Measurements from ENCODE around the gene MTMR6.

Gene MTMR6

DNA sequence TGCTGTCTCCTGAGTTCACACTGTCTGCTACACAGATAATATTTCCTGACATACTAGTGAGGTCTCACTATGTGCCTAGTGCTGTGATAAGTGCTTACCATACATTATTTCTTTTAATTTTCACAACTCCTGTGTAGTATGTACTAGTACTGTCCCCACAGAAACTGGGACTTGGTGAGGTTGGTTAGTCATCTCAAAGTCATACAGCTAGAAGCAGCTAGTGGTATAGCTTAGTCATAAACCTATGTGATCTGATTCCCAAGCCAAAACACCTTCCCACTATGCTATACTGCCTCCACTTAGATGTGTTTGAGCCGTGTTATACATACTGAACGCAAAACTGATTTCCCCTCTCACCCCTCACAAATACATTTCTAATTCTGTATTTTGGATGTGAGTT lies 10.5 kb downstream of the MTMR6 start:
- DNase-seq (ENCODE audit: low spot score), result peak; percentile 13

- DNase-seq (ENCODE audit: low spot score), result no peak
Observed at GRCh38 chr13:25268561-25268960, 18.7 kb downstream of the MTMR6 start.

- DNase-seq (ENCODE audit: low spot score), result no peak
Observed at GRCh38 chr13:25267715-25268114, 19.6 kb downstream of the MTMR6 start.

DNA sequence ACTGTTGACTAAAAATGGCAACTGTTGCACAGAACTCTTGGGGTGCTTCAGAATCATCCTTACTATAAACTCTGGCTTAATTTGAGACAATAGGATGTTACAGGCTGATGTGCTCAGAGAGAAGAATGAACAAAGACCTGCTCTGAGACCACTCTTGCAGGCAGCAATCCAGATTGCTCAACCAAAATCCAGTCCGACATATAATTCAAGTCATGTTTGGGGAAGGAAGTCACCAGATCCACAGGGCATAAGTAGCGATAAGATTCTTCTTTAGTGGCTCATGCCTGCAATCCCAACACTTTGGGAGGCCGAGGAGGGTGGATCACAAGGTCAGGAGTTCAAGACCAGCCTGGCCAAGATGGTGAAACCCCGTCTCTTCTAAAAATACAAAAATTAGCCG lies 20.6 kb downstream of the MTMR6 start:
- DNase-seq (ENCODE audit: low spot score), result no peak

DNA sequence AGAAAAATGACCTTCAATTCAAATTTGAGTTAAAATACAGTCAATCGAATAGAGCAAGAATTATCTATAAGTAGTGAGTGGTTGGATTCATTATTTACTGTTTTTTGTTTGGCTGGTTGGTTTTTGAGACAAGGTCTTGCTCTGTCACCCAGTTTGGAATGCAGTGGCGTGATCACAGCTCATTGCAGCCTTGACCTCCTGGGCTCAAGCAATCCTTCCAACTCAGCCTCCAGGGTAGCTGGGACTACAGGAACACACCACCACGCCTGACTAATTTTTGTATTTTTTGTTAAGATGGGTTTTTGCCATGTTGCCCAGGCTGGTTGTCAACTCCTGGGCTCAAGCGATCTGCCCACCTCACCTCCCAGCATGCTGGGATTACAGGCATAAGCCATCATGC lies 25.0 kb downstream of the MTMR6 start:
- DNase-seq (ENCODE audit: low spot score), result no peak

DNA sequence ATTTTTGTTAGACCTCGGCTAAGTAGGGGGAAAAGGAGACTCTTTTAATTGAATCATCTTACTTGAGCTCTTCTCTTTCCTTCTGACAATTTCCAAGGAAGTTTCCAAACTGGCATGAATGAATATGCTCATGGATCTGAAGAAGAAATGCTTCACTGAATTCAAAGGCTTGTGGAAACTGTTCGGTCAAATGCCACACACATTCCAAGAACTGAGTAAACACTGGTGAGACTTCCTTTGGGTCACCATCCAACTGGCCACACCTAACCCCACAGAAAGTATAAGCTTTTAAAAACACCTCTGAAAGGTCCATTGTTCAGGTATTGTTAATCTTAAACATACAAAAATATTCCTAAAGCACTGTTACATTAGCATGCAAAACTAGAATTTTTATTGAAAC lies 33.6 kb downstream of the MTMR6 start:
- no peak for DNase-seq (ENCODE audit: low spot score)

- no peak for DNase-seq (ENCODE audit: low spot score)
Observed at GRCh38 chr13:25252752-25253151, 34.5 kb downstream of the MTMR6 start.

GRCh38 chr13:25252225-25252624 lies 35.1 kb downstream of the MTMR6 start:
- no peak for DNase-seq (ENCODE audit: low spot score)

GRCh38 chr13:25249001-25249543 lies 38.2 kb downstream of the MTMR6 start:
- no peak for DNase-seq (ENCODE audit: low spot score)

DNA sequence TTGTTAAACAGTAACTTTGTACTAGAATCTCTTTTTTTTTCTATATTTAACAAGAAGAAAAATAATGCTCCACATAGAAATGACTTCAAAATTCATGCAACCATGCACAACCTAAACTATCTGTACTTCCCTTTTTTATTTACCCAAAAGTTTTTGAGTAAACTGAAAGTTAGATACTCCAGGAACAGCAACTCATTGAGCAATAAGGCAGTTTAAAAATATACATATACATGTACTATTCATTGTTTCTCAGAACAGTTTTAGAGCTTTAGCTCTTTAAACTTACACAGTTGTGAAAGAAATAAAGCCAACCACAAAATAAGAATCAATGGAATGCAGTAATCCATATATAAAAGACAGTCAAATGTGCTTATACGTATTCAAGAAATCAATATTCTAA lies 39.2 kb downstream of the MTMR6 start:
- no peak for DNase-seq (ENCODE audit: low spot score)

DNA sequence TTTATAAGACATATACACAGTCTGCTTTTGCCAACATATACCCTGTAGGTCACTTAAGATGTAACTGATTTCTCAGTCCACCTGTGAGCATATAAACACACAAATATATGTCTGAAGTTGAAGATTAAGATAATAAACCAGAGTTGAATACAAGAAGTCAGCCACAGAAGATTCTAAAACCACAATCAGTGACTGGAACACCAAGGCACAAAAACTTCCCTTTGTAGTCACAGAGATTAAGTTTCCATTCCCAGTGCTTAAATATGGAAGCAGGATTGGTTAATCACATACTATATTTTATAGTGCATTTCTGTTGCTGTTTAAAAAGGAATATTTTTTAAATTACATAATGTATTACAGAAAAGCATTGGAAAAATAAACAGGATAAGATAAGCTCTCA lies 39.9 kb downstream of the MTMR6 start:
- DNase-seq (ENCODE audit: low spot score), result no peak

DNA sequence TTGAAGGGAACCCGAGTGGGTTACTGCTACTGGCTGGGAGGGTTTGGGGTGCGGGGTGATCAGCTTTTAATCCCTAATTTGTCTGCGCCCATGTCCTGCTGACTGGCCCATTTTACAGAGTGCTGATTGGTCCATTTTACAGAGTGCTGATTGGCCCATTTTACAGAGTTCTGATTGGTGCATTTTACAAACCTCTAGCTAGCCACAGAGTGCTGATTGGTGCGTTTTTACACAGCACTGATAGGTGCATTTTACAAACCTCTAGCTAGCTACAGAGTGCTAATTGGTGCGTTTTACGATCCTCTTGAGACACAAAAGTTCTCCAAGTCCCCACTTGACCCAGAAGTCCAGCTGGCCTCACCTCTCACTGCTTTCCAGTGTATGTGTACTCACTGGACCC lies 43.2 kb downstream of the MTMR6 start:
- no peak for DNase-seq (ENCODE audit: low spot score)

DNA sequence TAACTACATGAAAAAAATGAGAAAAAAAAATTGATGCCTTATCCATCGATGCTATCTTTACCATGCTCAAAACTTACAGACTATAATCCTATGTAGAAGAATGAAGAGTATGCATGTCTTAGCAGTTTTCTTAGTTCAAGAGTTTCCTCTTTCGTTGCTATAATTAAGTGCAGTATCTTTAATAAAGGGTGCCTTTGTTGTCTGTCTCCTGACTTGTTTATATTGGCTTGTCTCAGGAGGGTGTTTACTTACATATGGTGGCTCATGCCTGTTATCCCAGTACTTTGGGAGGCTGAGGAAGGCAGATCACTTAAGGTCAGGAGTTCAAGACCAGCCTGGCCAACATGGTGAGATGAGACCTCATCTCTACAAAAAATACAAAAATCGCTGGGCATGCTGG lies 44.3 kb downstream of the MTMR6 start:
- no peak for DNase-seq (ENCODE audit: low spot score)

DNA sequence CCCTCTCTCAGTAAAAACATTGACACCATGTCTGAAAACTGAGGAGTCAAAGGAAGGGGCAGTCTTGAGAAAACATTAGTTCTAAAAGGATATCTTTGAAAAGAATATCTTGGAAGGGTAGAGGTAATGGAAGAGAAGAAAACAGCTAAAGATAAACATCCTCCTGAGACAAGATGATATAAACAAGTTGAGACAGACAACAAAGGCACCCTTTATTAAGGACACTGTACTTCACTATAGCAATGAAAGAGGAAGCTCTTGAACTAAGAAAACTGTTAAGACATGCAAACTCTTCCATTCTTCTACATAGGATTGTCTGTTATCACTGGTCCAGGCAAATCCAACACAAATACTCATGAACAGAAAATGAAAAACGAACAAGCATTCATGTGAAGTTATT lies 46.3 kb downstream of the MTMR6 start:
- no peak for DNase-seq (ENCODE audit: low spot score)

DNA sequence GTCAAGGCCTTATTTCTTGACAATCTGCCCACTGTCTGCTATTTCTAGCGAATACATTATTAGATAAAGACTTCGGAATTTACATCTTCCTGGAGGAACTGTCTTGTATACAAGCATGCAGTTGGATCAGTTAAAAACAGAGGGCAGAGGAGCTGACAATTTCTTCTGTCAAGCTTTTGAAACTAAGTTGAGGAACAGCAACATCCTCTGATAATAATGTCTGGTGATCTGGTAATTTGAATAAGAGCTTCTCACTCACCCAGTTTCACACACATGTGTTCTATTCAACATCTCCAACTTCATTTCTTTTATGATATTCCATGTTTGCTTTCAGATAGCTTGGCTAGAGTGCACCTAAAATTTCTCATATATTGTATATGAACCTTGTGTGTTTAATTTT lies 50.2 kb downstream of the MTMR6 start:
- DNase-seq (ENCODE audit: low spot score), result no peak

GRCh38 chr13:25233861-25234260 lies 53.4 kb downstream of the MTMR6 start:
- DNase-seq (ENCODE audit: low spot score), result no peak

GRCh38 chr13:25232937-25233515 lies 54.3 kb downstream of the MTMR6 start:
- DNase-seq (ENCODE audit: low spot score), result peak; percentile 35

GRCh38 chr13:25231517-25231916 lies 55.8 kb downstream of the MTMR6 start:
- DNase-seq (ENCODE audit: low spot score), result no peak

GRCh38 chr13:25227690-25228089 lies 59.6 kb downstream of the MTMR6 start:
- DNase-seq (ENCODE audit: low spot score), result no peak

GRCh38 chr13:25225970-25226369 lies 61.3 kb downstream of the MTMR6 start:
- no peak for DNase-seq (ENCODE audit: low spot score)

DNA sequence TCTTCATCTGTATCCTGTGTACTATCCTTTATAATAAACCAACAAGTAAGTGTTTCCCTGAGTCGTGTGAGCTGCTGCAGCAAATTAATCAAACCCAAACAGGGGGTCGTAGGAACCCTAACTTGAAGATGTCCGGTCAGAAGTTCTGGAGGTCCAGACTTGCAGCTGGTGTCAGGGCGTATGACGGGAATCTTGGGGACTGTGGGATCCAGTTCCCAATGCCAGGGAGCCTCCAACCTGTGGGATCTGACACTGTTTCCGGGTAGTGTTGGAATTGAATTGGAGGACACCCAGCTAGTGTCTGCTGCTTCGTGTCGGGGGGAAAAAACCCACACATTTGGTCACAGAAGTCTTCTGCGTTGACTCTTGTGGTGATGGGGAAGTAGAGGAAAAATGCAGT lies 63.1 kb downstream of the MTMR6 start:
- DNase-seq (ENCODE audit: low spot score), result no peak

DNA sequence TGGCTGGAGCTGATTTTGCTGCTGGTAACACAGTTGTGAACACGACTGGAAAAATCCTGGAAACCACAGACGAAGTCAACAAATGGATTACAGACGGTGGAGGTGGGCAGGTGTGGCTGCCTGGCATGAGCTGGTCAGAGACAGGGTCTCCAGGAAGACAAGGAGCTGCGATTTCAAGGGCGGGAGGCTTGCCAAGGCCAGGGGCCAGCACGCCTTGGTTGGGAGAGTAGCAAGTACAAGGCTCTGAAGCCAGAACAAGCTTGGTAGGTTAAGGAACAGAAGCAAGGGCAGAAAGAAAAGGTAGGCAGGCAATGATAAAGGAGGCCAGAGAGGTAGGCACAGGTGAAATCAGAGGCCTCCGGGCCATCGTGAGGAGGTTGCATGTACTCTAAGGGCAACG lies 64.5 kb downstream of the MTMR6 start:
- no peak for DNase-seq (ENCODE audit: low spot score)

GRCh38 chr13:25218019-25218418 lies 69.3 kb downstream of the MTMR6 start:
- no peak for DNase-seq (ENCODE audit: low spot score)

GRCh38 chr13:25217023-25217885 lies 70.0 kb downstream of the MTMR6 start:
- peak; percentile 17 for DNase-seq (ENCODE audit: low spot score)
